OCI-LY7 (cell line): ENCODE results near the gene MBLAC1.

ENCODE experiments used
- CTCF ChIP-seq: fragments of 200-600 bp; sonication (generic); conservative IDR thresholded peaks from 2 replicates; pipeline ENCODE4 v1.5.1; 2014; ENCODE audit warnings: mild to moderate bottlenecking, antibody characterized with exemption, low read length, moderate library complexity, mixed read lengths
- EZH2phosphoT487 ChIP-seq: fragments of 200-600 bp; sonication (generic); IDR thresholded peaks from 2 replicates; pipeline ENCODE4 v1.6.1; 2018; ENCODE audit warnings: low read depth, borderline replicate concordance, mild to moderate bottlenecking, mixed run types, antibody characterized with exemption, low read length, moderate library complexity, mixed read lengths

GRCh38 chr7:100107125-100107737 lies 19.5 kb upstream of the MBLAC1 start:
- no peak for TF ChIP-seq CTCF
- no peak for TF ChIP-seq EZH2phosphoT487
